ENCODE results near the gene SHC4. TPM values are rescaled to one million over a fixed set of nuclear protein-coding genes. Genes with fewer than 3 reads are reported as not detected.
A peak's percentile ranks its signal among the peaks of the same experiment; 100 is the strongest.

Gene SHC4
- total RNA-seq, 1 donor from 2014 or later: 2.2 TPM

DNA sequence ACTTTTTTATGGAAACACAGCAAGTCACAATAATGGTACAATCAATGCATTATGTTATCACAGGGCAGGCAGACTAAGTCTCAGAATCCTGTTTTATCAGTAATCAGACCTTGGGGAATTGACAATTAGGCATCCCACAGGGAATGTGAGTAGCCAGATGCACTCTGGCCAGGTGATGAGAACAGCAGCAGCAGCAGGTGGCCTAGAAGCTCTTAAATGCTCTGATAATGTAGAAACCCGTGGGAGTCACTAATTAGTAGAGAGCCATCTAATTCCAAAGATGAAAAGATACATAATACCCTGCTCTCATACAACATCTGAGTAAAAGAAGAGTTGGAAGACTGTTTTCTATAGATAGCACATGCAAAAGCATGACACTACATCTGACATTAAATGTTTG lies 165.4 kb downstream of the SHC4 start:
- Mint-ChIP-seq H3K9me3 (no peaks in the 10 kb centered on the region), H3K27ac (peak overlapping the region; percentile 78), H3K36me3 (peaks cover 2% of the 10 kb centered on the region), H3K4me1 (peaks cover 32% of the 10 kb centered on the region), H3K4me3 (no peak overlapping the region), H3K27me3 (ENCODE audit: insufficient read depth, low read depth) (no peaks in the 10 kb centered on the region)
- Histone ChIP-seq H4K20me1 (ENCODE audit: low read depth) (no peaks in the 10 kb centered on the region), H3K9ac (no peak overlapping the region), H2AFZ (replicated peaks) (no peak overlapping the region), H3K4me2 (peak overlapping the region; percentile 76), H3K27ac (peak overlapping the region; percentile 71), H3F3A (ENCODE audit: low read depth) (peaks cover 6% of the 10 kb centered on the region), H3K9me3 (ENCODE audit: low read depth) (no peaks in the 10 kb centered on the region), H3K4me1 (peaks cover 50% of the 10 kb centered on the region), H3K79me2 (ENCODE audit: low read depth) (peaks cover 47% of the 10 kb centered on the region), H3K36me3 (peaks cover 4% of the 10 kb centered on the region), H3K27me3 (no peaks in the 10 kb centered on the region), H3K4me3 (peak overlapping the region; percentile 30)
- DNase-seq (ENCODE audit: low spot score): peak; percentile 83
- no peak for TF ChIP-seq EZH2 (IDR thresholded peaks at IDR 0.05)
- TF ChIP-seq EZH2phosphoT487 (IDR thresholded peaks at IDR 0.05): peak; percentile 42

GRCh38 chr15:48796930-48797329 lies 166.8 kb downstream of the SHC4 start:
- peaks cover 32% of the 10 kb centered on the region for H3K4me1 Mint-ChIP-seq
- no peaks in the 10 kb centered on the region for H4K20me1 ChIP-seq (ENCODE audit: low read depth)
- H3K79me2 ChIP-seq (ENCODE audit: low read depth): peaks cover 36% of the 10 kb centered on the region
- no peaks in the 10 kb centered on the region for H3K9me3 ChIP-seq (ENCODE audit: low read depth)
- H3K4me3 ChIP-seq: no peak overlapping the region
- H3K36me3 ChIP-seq: peaks cover 14% of the 10 kb centered on the region
- H3K27ac ChIP-seq: no peak overlapping the region
- no peak overlapping the region for H2AFZ ChIP-seq (replicated peaks)
- TF ChIP-seq EZH2 (IDR thresholded peaks at IDR 0.05): no peak
- TF ChIP-seq EZH2phosphoT487 (IDR thresholded peaks at IDR 0.05): no peak
- TF ChIP-seq, protein P1, sequence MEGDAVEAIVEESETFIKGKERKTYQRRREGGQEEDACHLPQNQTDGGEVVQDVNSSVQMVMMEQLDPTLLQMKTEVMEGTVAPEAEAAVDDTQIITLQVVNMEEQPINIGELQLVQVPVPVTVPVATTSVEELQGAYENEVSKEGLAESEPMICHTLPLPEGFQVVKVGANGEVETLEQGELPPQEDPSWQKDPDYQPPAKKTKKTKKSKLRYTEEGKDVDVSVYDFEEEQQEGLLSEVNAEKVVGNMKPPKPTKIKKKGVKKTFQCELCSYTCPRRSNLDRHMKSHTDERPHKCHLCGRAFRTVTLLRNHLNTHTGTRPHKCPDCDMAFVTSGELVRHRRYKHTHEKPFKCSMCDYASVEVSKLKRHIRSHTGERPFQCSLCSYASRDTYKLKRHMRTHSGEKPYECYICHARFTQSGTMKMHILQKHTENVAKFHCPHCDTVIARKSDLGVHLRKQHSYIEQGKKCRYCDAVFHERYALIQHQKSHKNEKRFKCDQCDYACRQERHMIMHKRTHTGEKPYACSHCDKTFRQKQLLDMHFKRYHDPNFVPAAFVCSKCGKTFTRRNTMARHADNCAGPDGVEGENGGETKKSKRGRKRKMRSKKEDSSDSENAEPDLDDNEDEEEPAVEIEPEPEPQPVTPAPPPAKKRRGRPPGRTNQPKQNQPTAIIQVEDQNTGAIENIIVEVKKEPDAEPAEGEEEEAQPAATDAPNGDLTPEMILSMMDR (IDR thresholded peaks at IDR 0.05): no peak
- peaks cover 50% of the 10 kb centered on the region for H3K4me1 ChIP-seq
- no peak overlapping the region for H3K4me3 Mint-ChIP-seq
- no peak overlapping the region for H3K4me2 ChIP-seq
- H3K36me3 Mint-ChIP-seq: peaks cover 7% of the 10 kb centered on the region
- DNase-seq (ENCODE audit: low spot score): no peak
- peaks cover 6% of the 10 kb centered on the region for H3F3A ChIP-seq (ENCODE audit: low read depth)
- H3K9me3 Mint-ChIP-seq: no peaks in the 10 kb centered on the region
- H3K27me3 Mint-ChIP-seq (ENCODE audit: insufficient read depth, low read depth): no peaks in the 10 kb centered on the region
- no peak overlapping the region for H3K27ac Mint-ChIP-seq
- no peak overlapping the region for H3K9ac ChIP-seq
- H3K27me3 ChIP-seq: no peaks in the 10 kb centered on the region

DNA sequence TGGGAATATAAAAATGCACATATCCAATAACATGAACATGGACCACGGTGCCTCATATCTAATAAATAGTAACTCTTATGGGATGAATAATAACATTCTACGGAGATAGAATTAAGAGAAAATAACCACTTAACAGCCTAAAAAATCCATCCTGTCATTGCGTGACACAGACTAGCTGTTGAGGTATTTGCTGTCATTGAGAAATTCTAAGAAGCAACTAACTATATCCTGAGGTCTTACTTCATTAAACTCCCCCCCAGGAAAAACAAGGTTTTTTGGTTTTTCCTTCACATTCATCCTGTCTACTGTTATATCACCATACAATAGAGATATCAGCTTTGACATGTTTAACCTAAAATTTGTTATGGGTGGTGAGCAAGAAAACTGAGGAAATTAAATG lies 167.2 kb downstream of the SHC4 start:
- TF ChIP-seq EZH2phosphoT487 (IDR thresholded peaks at IDR 0.05) (no peak), EZH2 (IDR thresholded peaks at IDR 0.05) (no peak)
- TF ChIP-seq, protein P1 (IDR thresholded peaks at IDR 0.05): no peak
- H3K9me3 ChIP-seq (ENCODE audit: low read depth): no peaks in the 10 kb centered on the region

GRCh38 chr15:48795901-48796300 lies 167.8 kb downstream of the SHC4 start:
- H3K79me2 ChIP-seq (ENCODE audit: low read depth): peaks cover 28% of the 10 kb centered on the region
- peaks cover 6% of the 10 kb centered on the region for H3F3A ChIP-seq (ENCODE audit: low read depth)
- H3K27ac ChIP-seq: no peak overlapping the region
- Mint-ChIP-seq H3K9me3 (no peaks in the 10 kb centered on the region), H3K4me1 (peaks cover 26% of the 10 kb centered on the region), H3K4me3 (no peak overlapping the region), H3K27me3 (ENCODE audit: insufficient read depth, low read depth) (no peaks in the 10 kb centered on the region), H3K36me3 (peaks cover 7% of the 10 kb centered on the region), H3K27ac (no peak overlapping the region)
- H3K9ac ChIP-seq: no peak overlapping the region
- H3K4me3 ChIP-seq: no peak overlapping the region
- no peaks in the 10 kb centered on the region for H3K27me3 ChIP-seq
- H3K9me3 ChIP-seq (ENCODE audit: low read depth): no peaks in the 10 kb centered on the region
- no peak overlapping the region for H3K4me2 ChIP-seq
- no peak overlapping the region for H2AFZ ChIP-seq (replicated peaks)
- H3K4me1 ChIP-seq: peaks cover 43% of the 10 kb centered on the region
- DNase-seq (ENCODE audit: low spot score): no peak
- TF ChIP-seq, protein P1 (IDR thresholded peaks at IDR 0.05): no peak
- no peak for TF ChIP-seq EZH2 (IDR thresholded peaks at IDR 0.05)
- TF ChIP-seq EZH2phosphoT487 (IDR thresholded peaks at IDR 0.05): no peak
- no peaks in the 10 kb centered on the region for H4K20me1 ChIP-seq (ENCODE audit: low read depth)
- peaks cover 14% of the 10 kb centered on the region for H3K36me3 ChIP-seq

More for the DNA sequence above, 167.2 kb downstream of the SHC4 start:
- H3K36me3 ChIP-seq: peaks cover 14% of the 10 kb centered on the region
- DNase-seq (ENCODE audit: low spot score): no peak
- H3K4me1 ChIP-seq: peaks cover 50% of the 10 kb centered on the region
- H3K27ac ChIP-seq: no peak overlapping the region
- no peak overlapping the region for H2AFZ ChIP-seq (replicated peaks)
- no peak overlapping the region for H3K4me3 ChIP-seq
- Mint-ChIP-seq H3K27me3 (ENCODE audit: insufficient read depth, low read depth) (no peaks in the 10 kb centered on the region), H3K9me3 (no peaks in the 10 kb centered on the region), H3K36me3 (peaks cover 7% of the 10 kb centered on the region), H3K4me1 (peaks cover 32% of the 10 kb centered on the region), H3K4me3 (no peak overlapping the region), H3K27ac (no peak overlapping the region)
- peaks cover 34% of the 10 kb centered on the region for H3K79me2 ChIP-seq (ENCODE audit: low read depth)
- no peaks in the 10 kb centered on the region for H3K27me3 ChIP-seq
- peaks cover 6% of the 10 kb centered on the region for H3F3A ChIP-seq (ENCODE audit: low read depth)
- H3K4me2 ChIP-seq: no peak overlapping the region
- H4K20me1 ChIP-seq (ENCODE audit: low read depth): no peaks in the 10 kb centered on the region
- no peak overlapping the region for H3K9ac ChIP-seq
